Endothelial cell of umbilical vein (primary cell): ENCODE data around the gene RIMS4. TPM values are rescaled to one million over a fixed set of nuclear protein-coding genes. Genes with fewer than 3 reads are reported as not detected.

ENCODE experiments used
- BruUV-seq: library from RNA; stranded (reverse); fragments of 400-500 nt; replicated peaks from 2 replicates; lab custom pipeline; 2021; lab: Mats Ljungman, UMichigan
- CTCF ChIA-PET: fragments of 300-600, 350-600 bp; sonication (Branson Sonifier 250); formaldehyde crosslinking; loops from one replicate; lab custom pipeline; 2021; ENCODE audit warnings: antibody characterized with exemption, inconsistent platforms; lab: Charles Lee
- POLR2A ChIA-PET: fragments of 300-600, 350-600 bp; sonication (Branson Sonifier 250); formaldehyde crosslinking; loops from one replicate; lab custom pipeline; 2021; ENCODE audit warnings: antibody characterized with exemption, inconsistent platforms; lab: Charles Lee
- DNase-seq: peaks from one replicate; pipeline ENCODE4 v3.0.0-alpha.2; 2011; ENCODE audit warnings: low read depth, low spot score
- FAIRE-seq: peaks from 2 replicates; lab custom pipeline; 2011; peaks lifted over from hg19 to GRCh38; lab: Jason Lieb, UNC
- H2AFZ ChIP-seq: 2 replicates; pipeline ENCODE4 v1.6.0; 2012; ENCODE audit warnings: low read depth, low read length, control low read depth, inconsistent platforms
- H3K27ac ChIP-seq: 2 replicates; pipeline ENCODE4 v1.5.1; 2011; ENCODE audit warnings: low read depth, mild to moderate bottlenecking, control low read depth, low read length, moderate library complexity; ENCODE audit not compliant: insufficient read depth
- H3K27me3 ChIP-seq, 2 experiments: 2 replicates each; pipeline versions ENCODE4 v1.6.0 to v1.6.1; 2011; ENCODE audit warnings: low read length in 2 of 2, mixed read lengths in 1 of 2; ENCODE audit not compliant: control insufficient read depth in 2 of 2, insufficient read depth in 2 of 2
- H3K36me3 ChIP-seq, 2 experiments: 2 replicates in 1 of 2; 3 replicates in 1 of 2; pipeline ENCODE4 v1.5.1; 2011; ENCODE audit warnings: low read length in 2 of 2, mild to moderate bottlenecking in 1 of 2, moderate library complexity in 1 of 2; ENCODE audit not compliant: control insufficient read depth in 2 of 2, insufficient read depth in 2 of 2; ENCODE audit errors: extremely low read depth in 1 of 2
- H3K4me1 ChIP-seq: 3 replicates; pipeline ENCODE4 v1.5.1; 2011; ENCODE audit warnings: mild to moderate bottlenecking, low read length; ENCODE audit not compliant: control insufficient read depth, insufficient read depth; ENCODE audit errors: extremely low read depth
- H3K4me2 ChIP-seq: 2 replicates; pipeline ENCODE4 v1.6.1; 2011; ENCODE audit warnings: low read length, control low read depth, mixed read lengths; ENCODE audit not compliant: insufficient read depth
- H3K4me3 ChIP-seq, 3 experiments: fragments of 200-600 bp in 1 of 3; sonication (generic), shearing (Covaris generic) in 1 of 3; replicated peaks in 1 of 3; 2 replicates each; pipeline ENCODE4 v1.5.1; 2011 to 2016; ENCODE audit warnings: control low read depth in 3 of 3, low read length in 3 of 3, mild to moderate bottlenecking in 2 of 3, inconsistent platforms in 1 of 3, low read depth in 1 of 3, moderate library complexity in 1 of 3; ENCODE audit not compliant: insufficient read depth in 1 of 3
- H3K79me2 ChIP-seq: 2 replicates; pipeline ENCODE4 v1.6.0; 2012; ENCODE audit warnings: low read length, inconsistent platforms; ENCODE audit not compliant: control insufficient read depth, insufficient read depth
- H3K9ac ChIP-seq: replicated peaks from 2 replicates; pipeline ENCODE3; 2011; ENCODE audit warnings: low read length, control low read depth; ENCODE audit not compliant: insufficient read depth; ENCODE audit errors: extremely low read depth
- H3K9me1 ChIP-seq: replicated peaks from 3 replicates; pipeline ENCODE4 v1.6.0; 2011; ENCODE audit warnings: mild to moderate bottlenecking, low read length; ENCODE audit not compliant: control insufficient read depth, insufficient read depth; ENCODE audit errors: extremely low read depth
- H3K9me3 ChIP-seq: replicated peaks from 2 replicates; pipeline ENCODE4 v1.5.1; 2012; ENCODE audit warnings: low read length, inconsistent platforms; ENCODE audit not compliant: control insufficient read depth, insufficient read depth
- H4K20me1 ChIP-seq: replicated peaks from 2 replicates; pipeline ENCODE3; 2011; ENCODE audit warnings: mild to moderate bottlenecking, low read length; ENCODE audit not compliant: control insufficient read depth, insufficient read depth; ENCODE audit errors: extremely low read depth
- EZH2 ChIP-seq: IDR thresholded peaks from 2 replicates; pipeline ENCODE4 v1.6.1; 2012; ENCODE audit warnings: borderline replicate concordance, low read depth, mild to moderate bottlenecking, moderate library complexity, low read length, inconsistent platforms; ENCODE audit not compliant: severe bottlenecking
- FOS ChIP-seq: IDR thresholded peaks from 2 replicates; pipeline ENCODE4 v1.6.1; 2011; ENCODE audit warnings: mild to moderate bottlenecking, low read length, moderate library complexity, borderline replicate concordance; ENCODE audit not compliant: insufficient read depth
- GATA2 ChIP-seq: IDR thresholded peaks from 2 replicates; pipeline ENCODE4 v1.7.0; 2011; ENCODE audit warnings: low read depth, mild to moderate bottlenecking, moderate library complexity, mixed read lengths, low read length; ENCODE audit not compliant: insufficient read length, insufficient read depth
- JUN ChIP-seq: IDR thresholded peaks from 2 replicates; pipeline ENCODE4 v1.6.1; 2011; ENCODE audit warnings: borderline replicate concordance, low read depth; ENCODE audit not compliant: insufficient read length, insufficient read depth
- MYC ChIP-seq: IDR thresholded peaks from one replicate; pipeline ENCODE4 v1.6.1; 2011; ENCODE audit warnings: mild to moderate bottlenecking, low read depth, low read length
- POLR2A ChIP-seq: IDR thresholded peaks from 2 replicates; pipeline ENCODE4 v1.6.1; 2012; ENCODE audit warnings: low read depth, mild to moderate bottlenecking, control low read depth, low read length
- POLR2AphosphoS5 ChIP-seq: IDR thresholded peaks from 2 replicates; pipeline ENCODE4 v1.6.1; 2012; ENCODE audit warnings: low read depth, mild to moderate bottlenecking, control low read depth, low read length, moderate library complexity; ENCODE audit not compliant: insufficient read depth
- dilution Hi-C: fragments of 300-500 bp; cut with MboI; formaldehyde crosslinking; loops from one replicate; pipeline ENCODE4 v1.15.0; 2019; ENCODE audit warnings: low sequenced_read_pairs; ENCODE audit not compliant: extremely low pct_ligation_motif_present
- intact Hi-C: fragments of 100-400 bp; cut with micrococcal nuclease; formaldehyde crosslinking; loops from one replicate; pipeline ENCODE4 v1.10.0; 2022
- polyA plus RNA-seq, 4 experiments: library from polyadenylated mRNA; depleted of rRNA in 3 of 4; stranded (reverse) in 3 of 4; unstranded in 1 of 4; fragments of >200 nt; gene quantifications; 2 replicates each; pipeline versions ENCODE4 v1.2.1 to v1.2.3, GENCODE V29; 2011 to 2012; ENCODE audit warnings: missing spikeins in 1 of 4
- total RNA-seq: library from RNA; stranded (reverse); gene quantifications from 2 replicates; pipeline ENCODE4 v1.2.3, GENCODE V29; 2021
- TF ChIP-seq, protein P1 (sequence below): IDR thresholded peaks from 2 replicates; pipeline ENCODE4 v1.6.1; 2011; ENCODE audit not compliant: insufficient read depth, insufficient read length
- TF ChIP-seq, protein P2 (sequence below), 2 donors: IDR thresholded peaks; 1 replicate in 1 of 2; 2 replicates in 1 of 2; pipeline ENCODE4 v1.5.1; 2011; ENCODE audit warnings: low read length in 2 of 2, mild to moderate bottlenecking in 2 of 2, moderate library complexity in 2 of 2, control low read depth in 1 of 2, inconsistent platforms in 1 of 2, low read depth in 1 of 2; ENCODE audit not compliant: insufficient read depth in 1 of 2; ENCODE audit errors: extremely low read depth in 1 of 2

RIMS4 gene
- total and polyA plus RNA-seq, 2 donors (not counting 3 experiments of a cell fraction or from before 2014, with no cell fraction given), result not detected

DNA sequence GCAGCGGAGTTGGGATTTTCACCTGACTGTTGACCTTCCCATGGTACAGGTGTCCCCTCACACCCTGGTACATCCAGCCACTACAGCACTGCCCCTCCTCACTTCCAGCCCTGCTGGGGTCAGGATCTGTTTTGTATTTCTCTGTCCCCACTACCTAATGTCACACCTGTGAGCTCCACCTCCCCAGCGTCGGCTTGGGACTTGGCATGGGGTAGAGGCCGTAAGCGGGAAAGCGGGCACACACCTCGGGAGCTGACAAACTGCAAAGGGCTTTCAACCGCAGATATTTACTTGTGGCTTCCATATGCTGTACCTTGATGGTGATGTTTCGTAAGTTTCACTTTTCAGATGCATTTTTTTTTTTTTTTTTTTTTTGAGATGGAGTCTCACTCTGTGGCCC is 100.5 kb downstream of the RIMS4 start:
- TF ChIP-seq POLR2A, result no peak
- TF ChIP-seq, protein P1, sequence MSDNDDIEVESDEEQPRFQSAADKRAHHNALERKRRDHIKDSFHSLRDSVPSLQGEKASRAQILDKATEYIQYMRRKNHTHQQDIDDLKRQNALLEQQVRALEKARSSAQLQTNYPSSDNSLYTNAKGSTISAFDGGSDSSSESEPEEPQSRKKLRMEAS, result no peak
- TF ChIP-seq JUN, result no peak
- no peak for TF ChIP-seq FOS
- TF ChIP-seq, protein P2, sequence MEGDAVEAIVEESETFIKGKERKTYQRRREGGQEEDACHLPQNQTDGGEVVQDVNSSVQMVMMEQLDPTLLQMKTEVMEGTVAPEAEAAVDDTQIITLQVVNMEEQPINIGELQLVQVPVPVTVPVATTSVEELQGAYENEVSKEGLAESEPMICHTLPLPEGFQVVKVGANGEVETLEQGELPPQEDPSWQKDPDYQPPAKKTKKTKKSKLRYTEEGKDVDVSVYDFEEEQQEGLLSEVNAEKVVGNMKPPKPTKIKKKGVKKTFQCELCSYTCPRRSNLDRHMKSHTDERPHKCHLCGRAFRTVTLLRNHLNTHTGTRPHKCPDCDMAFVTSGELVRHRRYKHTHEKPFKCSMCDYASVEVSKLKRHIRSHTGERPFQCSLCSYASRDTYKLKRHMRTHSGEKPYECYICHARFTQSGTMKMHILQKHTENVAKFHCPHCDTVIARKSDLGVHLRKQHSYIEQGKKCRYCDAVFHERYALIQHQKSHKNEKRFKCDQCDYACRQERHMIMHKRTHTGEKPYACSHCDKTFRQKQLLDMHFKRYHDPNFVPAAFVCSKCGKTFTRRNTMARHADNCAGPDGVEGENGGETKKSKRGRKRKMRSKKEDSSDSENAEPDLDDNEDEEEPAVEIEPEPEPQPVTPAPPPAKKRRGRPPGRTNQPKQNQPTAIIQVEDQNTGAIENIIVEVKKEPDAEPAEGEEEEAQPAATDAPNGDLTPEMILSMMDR (IDR thresholded peaks at IDR 0.05; ENCODE audit: extremely low read depth in 1 of 2, insufficient read depth in 1 of 2, low read depth in 1 of 2, low read length in 2 of 2), result no peak
- TF ChIP-seq GATA2, result no peak
- TF ChIP-seq EZH2, result no peak
- no peak for TF ChIP-seq MYC
- TF ChIP-seq POLR2AphosphoS5, result no peak
- H3K9ac ChIP-seq, result no peak overlapping the region
- H4K20me1 ChIP-seq, result no peaks in the 10 kb centered on the region
- FAIRE-seq, result no peak
- H3K9me1 ChIP-seq, result no peaks in the 10 kb centered on the region
- CTCF ChIA-PET, result interaction anchor here (0.7 kb wide), 1 partner anchor 664 kb away, joined by 5 read pairs; no protein-coding TSS in a partner anchor
- H3K4me1 ChIP-seq, result peaks cover 5% of the 10 kb centered on the region
- DNase-seq, result no peak
- H3K36me3 ChIP-seq, result no peaks in the 10 kb centered on the region
- H2AFZ ChIP-seq, result no peak overlapping the region
- H3K4me3 ChIP-seq, result no peak overlapping the region
- no peaks in the 10 kb centered on the region for H3K9me3 ChIP-seq
- dilution Hi-C loops (no loop called here), intact Hi-C loops (no loop called here)
- no TSS peak for BruUV-seq
- H3K27me3 ChIP-seq, result no peaks in the 10 kb centered on the region
- H3K79me2 ChIP-seq, result no peaks in the 10 kb centered on the region
- H3K4me2 ChIP-seq, result no peak overlapping the region
- POLR2A ChIA-PET, result no interaction called here
- H3K27ac ChIP-seq, result no peak overlapping the region
